Neural cell (in vitro differentiated cells): ENCODE results near the gene E2F2. TPM values are rescaled to one million over a fixed set of nuclear protein-coding genes. Genes with fewer than 3 reads are reported as not detected.

Experiments used
- H2AFZ ChIP-seq: fragments of 200-600, 300-800 bp; sonication (generic), shearing (Covaris generic); 2 replicates; pipeline ENCODE4 v1.6.0; 2014; ENCODE audit warnings: low read depth, mild to moderate bottlenecking, antibody characterized with exemption, low read length, moderate library complexity
- H3F3A ChIP-seq: fragments of 200-600 bp; shearing (Covaris generic); 2 replicates; pipeline ENCODE4 v1.6.1; 2016; ENCODE audit warnings: mild to moderate bottlenecking, moderate library complexity, mixed read lengths, antibody characterized with exemption, low read length; ENCODE audit not compliant: insufficient read depth, poor library complexity, severe bottlenecking
- H3K27ac ChIP-seq: fragments of 200-600, 300-800 bp; sonication (generic), shearing (Covaris generic); 2 replicates; pipeline ENCODE4 v1.5.1; 2014; ENCODE audit warnings: mild to moderate bottlenecking, low read length, moderate library complexity
- H3K27me3 ChIP-seq: fragments of 300-800, 200-600 bp; sonication (generic), shearing (Covaris generic); 2 replicates; pipeline ENCODE4 v1.6.0; 2014; ENCODE audit warnings: mild to moderate bottlenecking, low read depth, low read length, moderate library complexity; ENCODE audit not compliant: insufficient read depth
- H3K36me3 ChIP-seq: fragments of 300-800, 200-600 bp; sonication (generic), shearing (Covaris generic); 2 replicates; pipeline ENCODE4 v1.5.1; 2014; ENCODE audit warnings: mild to moderate bottlenecking, antibody characterized with exemption, low read length, moderate library complexity; ENCODE audit not compliant: insufficient read depth
- H3K4me2 ChIP-seq: fragments of 300-800, 200-600 bp; sonication (generic), shearing (Covaris generic); 2 replicates; pipeline ENCODE4 v1.6.0; 2014; ENCODE audit warnings: mild to moderate bottlenecking, low read length
- H3K4me3 ChIP-seq: fragments of 300-800, 200-600 bp; sonication (generic), shearing (Covaris generic); 2 replicates; pipeline ENCODE4 v1.5.1; 2014; ENCODE audit warnings: mild to moderate bottlenecking, low read length, moderate library complexity
- H3K79me2 ChIP-seq: fragments of 200-600 bp; shearing (Covaris generic); replicated peaks from 2 replicates; pipeline ENCODE4 v1.6.0; 2014; ENCODE audit warnings: mild to moderate bottlenecking, low read length, moderate library complexity; ENCODE audit not compliant: insufficient read depth
- H3K9ac ChIP-seq: fragments of 300-800, 200-600 bp; sonication (generic), shearing (Covaris generic); 2 replicates; pipeline ENCODE4 v1.6.1; 2016; ENCODE audit warnings: mild to moderate bottlenecking, low read length, mixed read lengths
- H3K9me2 ChIP-seq: fragments of 200-600 bp; shearing (Covaris generic); 2 replicates; pipeline ENCODE4 v1.6.1; 2016; ENCODE audit warnings: mild to moderate bottlenecking, low read length, mixed read lengths; ENCODE audit not compliant: insufficient read depth
- H3K9me3 ChIP-seq: fragments of 200-600, 300-800 bp; sonication (generic), shearing (Covaris generic); 2 replicates; pipeline ENCODE4 v1.6.1; 2016; ENCODE audit warnings: mild to moderate bottlenecking, mixed run types, low read length, moderate library complexity, mixed read lengths
- H4K20me1 ChIP-seq: fragments of 200-600 bp; shearing (Covaris generic); 2 replicates; pipeline ENCODE4 v1.6.1; 2016; ENCODE audit warnings: mild to moderate bottlenecking, mixed run types; ENCODE audit not compliant: insufficient read depth
- CTCF ChIP-seq: fragments of 450-650 bp; IDR thresholded peaks from 2 replicates; pipeline ENCODE4 v1.5.1; 2014; ENCODE audit warnings: antibody characterized with exemption, mild to moderate bottlenecking, moderate library complexity; ENCODE audit not compliant: poor library complexity, severe bottlenecking
- EP300 ChIP-seq: fragments of 450-650 bp; conservative IDR thresholded peaks from 2 replicates; pipeline ENCODE4 v1.6.1; 2014; ENCODE audit warnings: antibody characterized with exemption, mild to moderate bottlenecking, moderate library complexity; ENCODE audit not compliant: poor library complexity, severe bottlenecking
- EZH2 ChIP-seq: fragments of 200-600, 300-800 bp; shearing (Covaris generic), sonication (generic); IDR thresholded peaks from 2 replicates; pipeline ENCODE4 v1.6.1; 2014; ENCODE audit warnings: antibody characterized with exemption, low read length, borderline replicate concordance, mild to moderate bottlenecking; ENCODE audit not compliant: insufficient read depth, poor library complexity, severe bottlenecking
- MXI1 ChIP-seq: fragments of 450-650 bp; conservative IDR thresholded peaks from 2 replicates; pipeline ENCODE4 v1.6.1; 2014; ENCODE audit warnings: antibody characterized with exemption, mild to moderate bottlenecking; ENCODE audit not compliant: poor library complexity, severe bottlenecking
- POLR2AphosphoS5 ChIP-seq: IDR thresholded peaks from 2 replicates; pipeline ENCODE4 v1.6.1; 2012
- RAD21 ChIP-seq: fragments of 450-650 bp; conservative IDR thresholded peaks from 2 replicates; pipeline ENCODE4 v1.6.1; 2014; ENCODE audit warnings: antibody characterized with exemption, mild to moderate bottlenecking, moderate library complexity
- SMC3 ChIP-seq: fragments of 450-650 bp; conservative IDR thresholded peaks from 2 replicates; pipeline ENCODE4 v1.6.1; 2014; ENCODE audit warnings: antibody characterized with exemption, mild to moderate bottlenecking, moderate library complexity; ENCODE audit not compliant: poor library complexity
- TAF1 ChIP-seq: IDR thresholded peaks from 2 replicates; pipeline ENCODE4 v1.6.1; 2012; ENCODE audit warnings: low read depth
- polyA plus RNA-seq: library from polyadenylated mRNA; depleted of rRNA; stranded (reverse); fragments of >200 nt; gene quantifications from 2 replicates; pipeline ENCODE4 v1.2.3, GENCODE V29; 2014
- TF ChIP-seq, protein P1 (sequence below): IDR thresholded peaks from 2 replicates; pipeline ENCODE4 v1.6.1; 2012; ENCODE audit warnings: borderline replicate concordance

E2F2 gene
- polyA plus RNA-seq, 1 donor from 2014 or later: 0.16 TPM

DNA sequence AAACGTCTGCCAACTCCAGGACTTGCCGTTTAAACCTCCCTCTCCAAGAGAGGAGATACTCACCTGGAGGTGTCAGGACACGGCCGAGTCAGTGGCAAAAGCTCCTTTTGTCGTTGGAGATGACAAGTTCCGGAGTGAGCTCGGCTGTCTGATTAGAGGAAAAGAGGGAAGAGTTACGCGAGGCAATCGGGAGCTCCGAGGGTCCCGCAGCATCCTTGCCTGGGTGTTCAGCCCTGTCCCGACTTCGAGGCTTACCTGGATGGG, 27.8 kb upstream of the E2F2 start:
- Histone ChIP-seq H3K27me3 (peaks cover 67% of the 10 kb centered on the region), H3K9me2 (no peaks in the 10 kb centered on the region), H3K4me2 (peak overlapping the region; percentile 66), H3K36me3 (no peaks in the 10 kb centered on the region), H3K9ac (peak overlapping the region; percentile 52), H3K4me3 (peak overlapping the region; percentile 64), H3K79me2 (no peaks in the 10 kb centered on the region), H3K9me3 (no peaks in the 10 kb centered on the region), H4K20me1 (no peaks in the 10 kb centered on the region), H3F3A (peaks cover 3% of the 10 kb centered on the region), H2AFZ (no peak overlapping the region), H3K27ac (no peak overlapping the region)
- TF ChIP-seq TAF1: no peak
- TF ChIP-seq CTCF: no peak
- no peak for TF ChIP-seq POLR2AphosphoS5
- TF ChIP-seq SMC3: no peak
- TF ChIP-seq RAD21: no peak
- TF ChIP-seq, protein P1, sequence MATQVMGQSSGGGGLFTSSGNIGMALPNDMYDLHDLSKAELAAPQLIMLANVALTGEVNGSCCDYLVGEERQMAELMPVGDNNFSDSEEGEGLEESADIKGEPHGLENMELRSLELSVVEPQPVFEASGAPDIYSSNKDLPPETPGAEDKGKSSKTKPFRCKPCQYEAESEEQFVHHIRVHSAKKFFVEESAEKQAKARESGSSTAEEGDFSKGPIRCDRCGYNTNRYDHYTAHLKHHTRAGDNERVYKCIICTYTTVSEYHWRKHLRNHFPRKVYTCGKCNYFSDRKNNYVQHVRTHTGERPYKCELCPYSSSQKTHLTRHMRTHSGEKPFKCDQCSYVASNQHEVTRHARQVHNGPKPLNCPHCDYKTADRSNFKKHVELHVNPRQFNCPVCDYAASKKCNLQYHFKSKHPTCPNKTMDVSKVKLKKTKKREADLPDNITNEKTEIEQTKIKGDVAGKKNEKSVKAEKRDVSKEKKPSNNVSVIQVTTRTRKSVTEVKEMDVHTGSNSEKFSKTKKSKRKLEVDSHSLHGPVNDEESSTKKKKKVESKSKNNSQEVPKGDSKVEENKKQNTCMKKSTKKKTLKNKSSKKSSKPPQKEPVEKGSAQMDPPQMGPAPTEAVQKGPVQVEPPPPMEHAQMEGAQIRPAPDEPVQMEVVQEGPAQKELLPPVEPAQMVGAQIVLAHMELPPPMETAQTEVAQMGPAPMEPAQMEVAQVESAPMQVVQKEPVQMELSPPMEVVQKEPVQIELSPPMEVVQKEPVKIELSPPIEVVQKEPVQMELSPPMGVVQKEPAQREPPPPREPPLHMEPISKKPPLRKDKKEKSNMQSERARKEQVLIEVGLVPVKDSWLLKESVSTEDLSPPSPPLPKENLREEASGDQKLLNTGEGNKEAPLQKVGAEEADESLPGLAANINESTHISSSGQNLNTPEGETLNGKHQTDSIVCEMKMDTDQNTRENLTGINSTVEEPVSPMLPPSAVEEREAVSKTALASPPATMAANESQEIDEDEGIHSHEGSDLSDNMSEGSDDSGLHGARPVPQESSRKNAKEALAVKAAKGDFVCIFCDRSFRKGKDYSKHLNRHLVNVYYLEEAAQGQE: no peak
- TF ChIP-seq MXI1: no peak
- TF ChIP-seq EP300: no peak
- no peak for TF ChIP-seq EZH2

- Histone ChIP-seq H3K27me3 (peaks cover 70% of the 10 kb centered on the region), H3K9me3 (no peaks in the 10 kb centered on the region), H2AFZ (no peak overlapping the region), H3K79me2 (no peaks in the 10 kb centered on the region), H4K20me1 (no peaks in the 10 kb centered on the region), H3F3A (peaks cover 4% of the 10 kb centered on the region), H3K9ac (no peak overlapping the region), H3K4me3 (peak overlapping the region; percentile 64), H3K36me3 (no peaks in the 10 kb centered on the region), H3K27ac (no peak overlapping the region), H3K4me2 (no peak overlapping the region), H3K9me2 (no peaks in the 10 kb centered on the region)
- TF ChIP-seq TAF1: no peak
Observed at GRCh38 chr1:23558140-23558871, 27.3 kb upstream of the E2F2 start.
